ENCODE results near the gene CCDC178. TPM values are rescaled to one million over a fixed set of nuclear protein-coding genes. Genes with fewer than 3 reads are reported as not detected.

CCDC178 gene
- polyA plus RNA-seq, 1 donor from 2014 or later = not detected

DNA sequence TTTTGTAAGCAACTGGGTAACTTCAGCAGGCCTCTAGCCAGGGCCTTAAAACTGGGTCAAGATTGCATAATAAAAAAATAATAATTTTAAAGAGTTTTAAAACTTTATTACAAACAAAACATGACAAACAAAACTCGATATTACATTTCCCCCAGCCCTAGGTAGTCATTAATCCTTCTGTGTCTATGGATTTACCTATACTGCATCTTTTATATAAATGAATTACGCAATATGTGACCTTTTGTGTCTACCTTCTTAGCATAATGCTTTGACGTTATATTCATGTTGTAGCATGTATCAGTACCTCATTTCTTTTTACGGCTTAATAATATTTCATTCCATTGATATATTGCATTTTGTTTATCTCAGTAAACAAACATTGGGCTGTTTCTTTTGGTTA lies 113.5 kb downstream of the CCDC178 start:
- Histone ChIP-seq H3K79me2 (replicated peaks; ENCODE audit: insufficient read depth, low read length) (no peaks in the 10 kb centered on the region), H3K9me2 (ENCODE audit: insufficient read depth, low read length) (no peaks in the 10 kb centered on the region), H3K9ac (ENCODE audit: low read length) (no peak overlapping the region), H3K27me3 (ENCODE audit: insufficient read depth, low read depth, low read length) (no peaks in the 10 kb centered on the region), H3K4me2 (ENCODE audit: low read length) (no peak overlapping the region), H3K36me3 (ENCODE audit: insufficient read depth, low read length) (no peaks in the 10 kb centered on the region), H2AFZ (ENCODE audit: low read depth, low read length) (no peak overlapping the region), H3K4me3 (ENCODE audit: low read length) (no peak overlapping the region), H3F3A (ENCODE audit: insufficient read depth, low read length, poor library complexity, severe bottlenecking) (peaks cover 4% of the 10 kb centered on the region), H3K27ac (ENCODE audit: low read length) (no peak overlapping the region), H4K20me1 (ENCODE audit: insufficient read depth) (no peaks in the 10 kb centered on the region), H3K9me3 (ENCODE audit: low read length) (no peaks in the 10 kb centered on the region)
- TF ChIP-seq POLR2AphosphoS5 (IDR thresholded peaks at IDR 0.05) (no peak), EZH2 (IDR thresholded peaks at IDR 0.05; ENCODE audit: borderline replicate concordance, insufficient read depth, low read length, poor library complexity, severe bottlenecking) (no peak), RAD21 (conservative IDR thresholded peaks at IDR 0.05) (no peak), EP300 (conservative IDR thresholded peaks at IDR 0.05; ENCODE audit: poor library complexity, severe bottlenecking) (no peak), SMC3 (conservative IDR thresholded peaks at IDR 0.05; ENCODE audit: poor library complexity) (no peak), MXI1 (conservative IDR thresholded peaks at IDR 0.05; ENCODE audit: poor library complexity, severe bottlenecking) (no peak), TAF1 (IDR thresholded peaks at IDR 0.05; ENCODE audit: low read depth) (no peak)
- TF ChIP-seq, protein P1, sequence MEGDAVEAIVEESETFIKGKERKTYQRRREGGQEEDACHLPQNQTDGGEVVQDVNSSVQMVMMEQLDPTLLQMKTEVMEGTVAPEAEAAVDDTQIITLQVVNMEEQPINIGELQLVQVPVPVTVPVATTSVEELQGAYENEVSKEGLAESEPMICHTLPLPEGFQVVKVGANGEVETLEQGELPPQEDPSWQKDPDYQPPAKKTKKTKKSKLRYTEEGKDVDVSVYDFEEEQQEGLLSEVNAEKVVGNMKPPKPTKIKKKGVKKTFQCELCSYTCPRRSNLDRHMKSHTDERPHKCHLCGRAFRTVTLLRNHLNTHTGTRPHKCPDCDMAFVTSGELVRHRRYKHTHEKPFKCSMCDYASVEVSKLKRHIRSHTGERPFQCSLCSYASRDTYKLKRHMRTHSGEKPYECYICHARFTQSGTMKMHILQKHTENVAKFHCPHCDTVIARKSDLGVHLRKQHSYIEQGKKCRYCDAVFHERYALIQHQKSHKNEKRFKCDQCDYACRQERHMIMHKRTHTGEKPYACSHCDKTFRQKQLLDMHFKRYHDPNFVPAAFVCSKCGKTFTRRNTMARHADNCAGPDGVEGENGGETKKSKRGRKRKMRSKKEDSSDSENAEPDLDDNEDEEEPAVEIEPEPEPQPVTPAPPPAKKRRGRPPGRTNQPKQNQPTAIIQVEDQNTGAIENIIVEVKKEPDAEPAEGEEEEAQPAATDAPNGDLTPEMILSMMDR (IDR thresholded peaks at IDR 0.05; ENCODE audit: poor library complexity, severe bottlenecking) = no peak
- TF ChIP-seq, protein P2, sequence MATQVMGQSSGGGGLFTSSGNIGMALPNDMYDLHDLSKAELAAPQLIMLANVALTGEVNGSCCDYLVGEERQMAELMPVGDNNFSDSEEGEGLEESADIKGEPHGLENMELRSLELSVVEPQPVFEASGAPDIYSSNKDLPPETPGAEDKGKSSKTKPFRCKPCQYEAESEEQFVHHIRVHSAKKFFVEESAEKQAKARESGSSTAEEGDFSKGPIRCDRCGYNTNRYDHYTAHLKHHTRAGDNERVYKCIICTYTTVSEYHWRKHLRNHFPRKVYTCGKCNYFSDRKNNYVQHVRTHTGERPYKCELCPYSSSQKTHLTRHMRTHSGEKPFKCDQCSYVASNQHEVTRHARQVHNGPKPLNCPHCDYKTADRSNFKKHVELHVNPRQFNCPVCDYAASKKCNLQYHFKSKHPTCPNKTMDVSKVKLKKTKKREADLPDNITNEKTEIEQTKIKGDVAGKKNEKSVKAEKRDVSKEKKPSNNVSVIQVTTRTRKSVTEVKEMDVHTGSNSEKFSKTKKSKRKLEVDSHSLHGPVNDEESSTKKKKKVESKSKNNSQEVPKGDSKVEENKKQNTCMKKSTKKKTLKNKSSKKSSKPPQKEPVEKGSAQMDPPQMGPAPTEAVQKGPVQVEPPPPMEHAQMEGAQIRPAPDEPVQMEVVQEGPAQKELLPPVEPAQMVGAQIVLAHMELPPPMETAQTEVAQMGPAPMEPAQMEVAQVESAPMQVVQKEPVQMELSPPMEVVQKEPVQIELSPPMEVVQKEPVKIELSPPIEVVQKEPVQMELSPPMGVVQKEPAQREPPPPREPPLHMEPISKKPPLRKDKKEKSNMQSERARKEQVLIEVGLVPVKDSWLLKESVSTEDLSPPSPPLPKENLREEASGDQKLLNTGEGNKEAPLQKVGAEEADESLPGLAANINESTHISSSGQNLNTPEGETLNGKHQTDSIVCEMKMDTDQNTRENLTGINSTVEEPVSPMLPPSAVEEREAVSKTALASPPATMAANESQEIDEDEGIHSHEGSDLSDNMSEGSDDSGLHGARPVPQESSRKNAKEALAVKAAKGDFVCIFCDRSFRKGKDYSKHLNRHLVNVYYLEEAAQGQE (IDR thresholded peaks at IDR 0.05; ENCODE audit: borderline replicate concordance) = no peak

DNA sequence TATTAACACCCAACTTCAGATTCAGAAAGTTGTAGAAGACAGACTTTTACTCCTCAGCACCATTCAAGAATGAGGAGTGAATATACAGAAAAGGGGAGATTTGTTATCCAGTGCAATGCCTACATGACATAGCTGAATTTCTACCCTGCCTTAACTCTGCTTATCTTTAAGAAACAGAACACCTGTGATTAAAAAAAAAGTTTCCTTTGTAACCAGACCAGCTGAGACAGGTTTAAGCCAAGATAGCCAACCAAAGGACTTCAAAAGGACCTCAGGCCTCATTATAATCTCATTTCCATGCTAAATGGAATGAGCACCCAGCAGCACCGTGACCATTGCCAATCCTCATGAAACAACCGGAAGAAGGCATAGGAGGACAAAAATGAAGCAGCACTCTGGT lies 122.9 kb downstream of the CCDC178 start:
- H3K9me3 ChIP-seq (ENCODE audit: low read length) = no peaks in the 10 kb centered on the region
- no peaks in the 10 kb centered on the region for H4K20me1 ChIP-seq (ENCODE audit: insufficient read depth)
- no peak overlapping the region for H3K4me2 ChIP-seq (ENCODE audit: low read length)
- H2AFZ ChIP-seq (ENCODE audit: low read depth, low read length) = no peak overlapping the region
- TF ChIP-seq, protein P2 (IDR thresholded peaks at IDR 0.05; ENCODE audit: borderline replicate concordance) = no peak
- TF ChIP-seq EP300 (conservative IDR thresholded peaks at IDR 0.05; ENCODE audit: poor library complexity, severe bottlenecking) (no peak), MXI1 (conservative IDR thresholded peaks at IDR 0.05; ENCODE audit: poor library complexity, severe bottlenecking) (no peak), RAD21 (conservative IDR thresholded peaks at IDR 0.05) (no peak), EZH2 (IDR thresholded peaks at IDR 0.05; ENCODE audit: borderline replicate concordance, insufficient read depth, low read length, poor library complexity, severe bottlenecking) (no peak), TAF1 (IDR thresholded peaks at IDR 0.05; ENCODE audit: low read depth) (no peak)
- no peaks in the 10 kb centered on the region for H3K9me2 ChIP-seq (ENCODE audit: insufficient read depth, low read length)
- H3K27me3 ChIP-seq (ENCODE audit: insufficient read depth, low read depth, low read length) = no peaks in the 10 kb centered on the region
- H3K4me3 ChIP-seq (ENCODE audit: low read length) = no peak overlapping the region
- no peak overlapping the region for H3K9ac ChIP-seq (ENCODE audit: low read length)
- no peak overlapping the region for H3K27ac ChIP-seq (ENCODE audit: low read length)
- H3F3A ChIP-seq (ENCODE audit: insufficient read depth, low read length, poor library complexity, severe bottlenecking) = no peaks in the 10 kb centered on the region
- no peaks in the 10 kb centered on the region for H3K79me2 ChIP-seq (replicated peaks; ENCODE audit: insufficient read depth, low read length)
- no peaks in the 10 kb centered on the region for H3K36me3 ChIP-seq (ENCODE audit: insufficient read depth, low read length)
